K562 (cell line): ENCODE data around the gene LLCFC1. TPM values are rescaled to one million over a fixed set of nuclear protein-coding genes. Genes with fewer than 3 reads are reported as not detected.
A peak's percentile ranks its signal among the peaks of the same experiment; 100 is the strongest.

Source experiments
- BDP1 ChIP-seq: IDR thresholded peaks from 3 replicates; pipeline ENCODE4 v1.6.1; 2011; ENCODE audit not compliant: insufficient read length, insufficient read depth
- FOXK2 ChIP-seq, 2 experiments: fragments of 450-650 bp; IDR thresholded peaks in 1 of 2; conservative IDR thresholded peaks in 1 of 2; 2 replicates each; pipeline ENCODE4 v1.6.1; 2016; ENCODE audit warnings: low read depth in 2 of 2, mild to moderate bottlenecking in 1 of 2
- FUS ChIP-seq: fragments of 200-400 bp; formaldehyde crosslinking; optimal IDR thresholded peaks from 2 replicates; pipeline ENCODE3; 2017; ENCODE audit warnings: low read depth, low read length
- HDGF ChIP-seq: fragments of 450-650 bp; IDR thresholded peaks from 2 replicates; pipeline ENCODE4 v1.6.1; 2016
- JUN ChIP-seq, 2 experiments: sonication (generic) in 1 of 2; formaldehyde crosslinking in 1 of 2; IDR thresholded peaks; 2 replicates each; pipeline versions ENCODE4 v1.6.1 to v1.8.0; 2012 to 2022; ENCODE audit warnings: borderline replicate concordance in 2 of 2, mild to moderate bottlenecking in 2 of 2, improper control_type of control experiment in 1 of 2, low read depth in 1 of 2, low read length in 1 of 2, missing genetic modification reagents in 1 of 2
- JUND ChIP-seq, 2 experiments: IDR thresholded peaks; 2 replicates in 1 of 2; 3 replicates in 1 of 2; pipeline ENCODE4 v1.6.1; 2011; ENCODE audit warnings: borderline replicate concordance in 2 of 2, low read depth in 2 of 2, low read length in 2 of 2, improper control_type of control experiment in 1 of 2, missing biosample characterization in 1 of 2, missing genetic modification characterization in 1 of 2, missing genetic modification reagents in 1 of 2
- KHSRP ChIP-seq: fragments of 450-650 bp; IDR thresholded peaks from 2 replicates; pipeline ENCODE4 v1.6.1; 2017
- KLF6 ChIP-seq: fragments of 250-450 bp; sonication (Bioruptor Pico); IDR thresholded peaks from 2 replicates; pipeline ENCODE4 v1.4.0; 2020; ENCODE audit warnings: mild to moderate bottlenecking, moderate library complexity, borderline replicate concordance
- MAFF ChIP-seq: IDR thresholded peaks from 2 replicates; pipeline ENCODE4 v1.6.1; 2012; ENCODE audit warnings: low read length, improper control_type of control experiment
- MTA3 ChIP-seq: fragments of 450-650 bp; formaldehyde crosslinking; IDR thresholded peaks from 2 replicates; pipeline ENCODE4 v1.6.1; 2017; ENCODE audit warnings: mild to moderate bottlenecking, borderline replicate concordance
- NR2F6 ChIP-seq: fragments of 450-650 bp; formaldehyde crosslinking; IDR thresholded peaks from 2 replicates; pipeline ENCODE4 v1.4.0; 2020; ENCODE audit warnings: mild to moderate bottlenecking
- NR4A1 ChIP-seq, 2 experiments: fragments of 250-450 bp in 1 of 2; fragments of 450-650 bp in 1 of 2; sonication (Bioruptor Pico) in 1 of 2; IDR thresholded peaks; 2 replicates each; pipeline versions ENCODE4 v1.4.0 to v1.6.1; 2016 to 2020; ENCODE audit warnings: mild to moderate bottlenecking in 2 of 2, missing compliant biosample characterization in 1 of 2, missing genetic modification characterization in 1 of 2, moderate library complexity in 1 of 2
- PCBP2 ChIP-seq: fragments of 200-400 bp; formaldehyde crosslinking; IDR thresholded peaks from 2 replicates; pipeline ENCODE4 v1.6.1; 2018; ENCODE audit warnings: low read length, low read depth, mild to moderate bottlenecking, moderate library complexity; ENCODE audit not compliant: poor library complexity, severe bottlenecking
- PHF20 ChIP-seq: fragments of 450-650 bp; IDR thresholded peaks from 2 replicates; pipeline ENCODE4 v1.6.1; 2018; ENCODE audit not compliant: partially characterized antibody
- RNF2 ChIP-seq: sonication (generic); IDR thresholded peaks from 2 replicates; pipeline ENCODE4 v1.6.1; 2016
- SMARCB1 ChIP-seq: IDR thresholded peaks from 2 replicates; pipeline ENCODE4 v1.6.1; 2011; ENCODE audit warnings: improper control_type of control experiment, low read depth; ENCODE audit not compliant: insufficient read length
- ZC3H11A ChIP-seq: IDR thresholded peaks from 2 replicates; pipeline ENCODE4 v1.6.1; 2012; ENCODE audit warnings: low read depth, low read length, improper control_type of control experiment
- ZC3H8 ChIP-seq: fragments of 450-650 bp; IDR thresholded peaks from 2 replicates; pipeline ENCODE4 v1.6.1; 2017
- ZFP30 ChIP-seq: fragments of 250-450 bp; sonication (Bioruptor Pico); IDR thresholded peaks from 2 replicates; pipeline ENCODE4 v1.8.0; 2022; ENCODE audit warnings: moderate library complexity, mild to moderate bottlenecking, inconsistent platforms, borderline replicate concordance
- ZNF184 ChIP-seq: sonication (generic); formaldehyde crosslinking; IDR thresholded peaks from 2 replicates; pipeline ENCODE4 v1.5.0; 2020; ENCODE audit warnings: missing genetic modification reagents
- ZNF224 ChIP-seq: sonication (generic); formaldehyde crosslinking; IDR thresholded peaks from 2 replicates; pipeline ENCODE4 v1.8.0; 2022; ENCODE audit warnings: mild to moderate bottlenecking, missing genetic modification reagents
- ZNF766 ChIP-seq: fragments of 200-800 bp; sonication (Bioruptor generic); conservative IDR thresholded peaks from 2 replicates; pipeline ENCODE4 v1.6.1; 2016; ENCODE audit warnings: missing genetic modification characterization, missing compliant biosample characterization
- polyA plus RNA-seq, 8 experiments: library from polyadenylated mRNA; depleted of rRNA in 4 of 8; stranded (reverse) in 5 of 8; unstranded in 3 of 8; fragments of >200 nt; fragmentation: Nextera tagmentation in 2 of 8; fragmentation: Illumina TruSeq in 1 of 8; extraction: Ambion mirVana in 2 of 8; extraction: Trizol in 1 of 8; gene quantifications; 2 replicates each; pipeline versions ENCODE4 v1.2.1 to v1.2.3, GENCODE V29; 2011 to 2014; ENCODE audit warnings: inconsistent platforms in 1 of 8, missing spikeins in 1 of 8
- total RNA-seq, 7 experiments: library from RNA; depleted of rRNA in 6 of 7; stranded (reverse); fragments of >200 nt in 6 of 7; fragmentation: Illumina TruSeq in 2 of 7; extraction: Trizol in 2 of 7; gene quantifications; 2 replicates each; pipeline versions ENCODE4 v1.2.1 to v1.2.3, GENCODE V29; 2011 to 2021; ENCODE audit warnings: low replicate concordance in 1 of 7
- TF ChIP-seq, protein P1 (sequence below): fragments of 450-650 bp; formaldehyde crosslinking; IDR thresholded peaks from 2 replicates; pipeline ENCODE4 v1.4.0; 2020; ENCODE audit warnings: mild to moderate bottlenecking
- TF ChIP-seq, protein P2 (sequence below), 2 experiments: fragments of 450-650 bp; conservative IDR thresholded peaks; 2 replicates each; pipeline ENCODE4 v1.6.1; 2017; ENCODE audit warnings: mild to moderate bottlenecking in 2 of 2, moderate library complexity in 2 of 2
- TF ChIP-seq, protein P3 (sequence below): sonication (generic); formaldehyde crosslinking; IDR thresholded peaks from 2 replicates; pipeline ENCODE4 v1.8.0; 2022; ENCODE audit warnings: missing genetic modification reagents, mild to moderate bottlenecking, moderate library complexity, borderline replicate concordance

The LLCFC1 gene
- total and polyA plus RNA-seq, 9 of the 15 experiments (the other 6 are each of a cell fraction or from before 2014, with no cell fraction given): not detected

DNA sequence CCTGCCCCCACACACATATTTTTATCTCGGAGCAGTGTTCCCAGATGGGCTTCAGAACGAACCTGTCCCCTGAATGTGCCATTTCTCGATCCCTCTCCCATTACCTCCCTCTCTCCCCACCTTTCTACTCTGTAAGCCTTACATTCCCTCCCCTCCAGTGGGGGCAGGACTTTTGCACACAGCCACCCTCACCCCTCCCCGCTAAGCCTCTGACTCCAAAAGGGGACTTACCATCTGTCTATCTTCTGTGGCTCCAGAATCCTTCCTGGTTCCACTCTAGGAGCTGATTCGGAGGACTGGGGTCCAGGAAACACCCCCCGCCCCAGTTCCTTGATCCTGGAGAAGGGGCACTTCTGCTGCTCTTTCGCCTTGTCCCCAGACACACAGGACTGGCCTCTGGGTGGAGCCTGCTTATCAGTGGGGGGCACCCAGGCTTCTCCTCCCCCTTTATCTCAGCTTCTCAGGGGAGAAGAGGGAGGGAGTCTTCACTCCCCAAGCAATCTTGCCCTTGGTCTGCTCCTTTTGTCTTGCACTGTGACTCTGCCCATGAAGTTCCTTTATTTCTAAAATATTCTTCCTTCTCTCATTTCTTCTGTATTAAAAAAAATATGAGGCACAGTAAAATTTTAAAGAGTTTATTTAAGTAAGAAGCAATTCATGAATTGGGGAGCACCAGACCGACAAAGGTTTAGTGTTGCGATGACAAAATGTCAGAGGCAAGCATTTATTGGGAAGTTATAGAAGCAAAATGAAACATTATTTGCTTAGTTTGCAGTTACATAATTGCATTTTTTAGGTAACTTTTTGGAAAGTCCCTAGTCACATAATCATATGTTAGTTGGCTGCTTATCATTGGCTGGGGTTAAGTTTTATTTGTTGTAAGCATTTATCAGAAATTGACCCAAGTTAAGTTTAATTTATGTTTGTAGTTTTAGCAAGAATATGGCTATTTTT is 23.0 kb downstream of the LLCFC1 start, which contains the start of gene KEL (continued):
- no peak for TF ChIP-seq JUN (IDR thresholded peaks at IDR 0.05; ENCODE audit: borderline replicate concordance, low read depth, low read length)
- TF ChIP-seq JUN (CRISPR knock-in tag; IDR thresholded peaks at IDR 0.05; ENCODE audit: borderline replicate concordance): no peak
- no peak for TF ChIP-seq NR2F6 (CRISPR knock-in tag)
- TF ChIP-seq RNF2: peak; percentile 85
- TF ChIP-seq PCBP2: no peak
- no peak for TF ChIP-seq PHF20
- TF ChIP-seq, protein P1, sequence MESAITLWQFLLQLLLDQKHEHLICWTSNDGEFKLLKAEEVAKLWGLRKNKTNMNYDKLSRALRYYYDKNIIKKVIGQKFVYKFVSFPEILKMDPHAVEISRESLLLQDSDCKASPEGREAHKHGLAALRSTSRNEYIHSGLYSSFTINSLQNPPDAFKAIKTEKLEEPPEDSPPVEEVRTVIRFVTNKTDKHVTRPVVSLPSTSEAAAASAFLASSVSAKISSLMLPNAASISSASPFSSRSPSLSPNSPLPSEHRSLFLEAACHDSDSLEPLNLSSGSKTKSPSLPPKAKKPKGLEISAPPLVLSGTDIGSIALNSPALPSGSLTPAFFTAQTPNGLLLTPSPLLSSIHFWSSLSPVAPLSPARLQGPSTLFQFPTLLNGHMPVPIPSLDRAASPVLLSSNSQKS (CRISPR knock-in tag): no peak
- TF ChIP-seq, protein P2, sequence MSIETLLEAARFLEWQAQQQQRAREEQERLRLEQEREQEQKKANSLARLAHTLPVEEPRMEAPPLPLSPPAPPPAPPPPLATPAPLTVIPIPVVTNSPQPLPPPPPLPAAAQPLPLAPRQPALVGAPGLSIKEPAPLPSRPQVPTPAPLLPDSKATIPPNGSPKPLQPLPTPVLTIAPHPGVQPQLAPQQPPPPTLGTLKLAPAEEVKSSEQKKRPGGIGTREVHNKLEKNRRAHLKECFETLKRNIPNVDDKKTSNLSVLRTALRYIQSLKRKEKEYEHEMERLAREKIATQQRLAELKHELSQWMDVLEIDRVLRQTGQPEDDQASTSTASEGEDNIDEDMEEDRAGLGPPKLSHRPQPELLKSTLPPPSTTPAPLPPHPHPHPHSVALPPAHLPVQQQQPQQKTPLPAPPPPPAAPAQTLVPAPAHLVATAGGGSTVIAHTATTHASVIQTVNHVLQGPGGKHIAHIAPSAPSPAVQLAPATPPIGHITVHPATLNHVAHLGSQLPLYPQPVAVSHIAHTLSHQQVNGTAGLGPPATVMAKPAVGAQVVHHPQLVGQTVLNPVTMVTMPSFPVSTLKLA (conservative IDR thresholded peaks at IDR 0.05): peak in 1 of 2 experiments; percentile 67
- TF ChIP-seq JUND (IDR thresholded peaks at IDR 0.05; ENCODE audit: borderline replicate concordance, low read depth, low read length): peak; percentile 83
- peak; percentile 45; the same call in 2 of the 3 replicates for TF ChIP-seq JUND (tag; IDR thresholded peaks at IDR 0.05; ENCODE audit: borderline replicate concordance, low read depth, low read length)
- no peak for TF ChIP-seq NR4A1 (CRISPR knock-in tag; IDR thresholded peaks at IDR 0.05)
- 0 out of 2 replicates have a peak, but pooled peaks have one; percentile 45 for TF ChIP-seq NR4A1 (tag; IDR thresholded peaks at IDR 0.05)
- TF ChIP-seq ZC3H11A: no peak
- TF ChIP-seq FUS: no peak
- TF ChIP-seq, protein P3, sequence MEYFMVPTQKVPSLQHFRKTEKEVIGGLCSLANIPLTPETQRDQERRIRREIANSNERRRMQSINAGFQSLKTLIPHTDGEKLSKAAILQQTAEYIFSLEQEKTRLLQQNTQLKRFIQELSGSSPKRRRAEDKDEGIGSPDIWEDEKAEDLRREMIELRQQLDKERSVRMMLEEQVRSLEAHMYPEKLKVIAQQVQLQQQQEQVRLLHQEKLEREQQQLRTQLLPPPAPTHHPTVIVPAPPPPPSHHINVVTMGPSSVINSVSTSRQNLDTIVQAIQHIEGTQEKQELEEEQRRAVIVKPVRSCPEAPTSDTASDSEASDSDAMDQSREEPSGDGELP (CRISPR knock-in tag): peak; percentile 82
- TF ChIP-seq SMARCB1: no peak
- peak; percentile 53 for TF ChIP-seq MAFF
- TF ChIP-seq KLF6 (CRISPR knock-in tag): no peak
- TF ChIP-seq HDGF: no peak
- TF ChIP-seq ZNF766 (CRISPR knock-in tag): no peak; the same call in 1 of the 2 replicates
- no peak for TF ChIP-seq BDP1
- no peak for TF ChIP-seq ZNF184
- TF ChIP-seq ZNF224: no peak
- no peak for TF ChIP-seq KHSRP
- peak; percentile 87; the same call in 1 of the 2 replicates for TF ChIP-seq MTA3
- TF ChIP-seq ZFP30 (CRISPR knock-in tag): no peak
- no peak for TF ChIP-seq ZC3H8
- no peak; a peak in 2 of 4 replicates for TF ChIP-seq FOXK2 (conservative IDR thresholded peaks at IDR 0.05 in 1 of 2, IDR thresholded peaks at IDR 0.05 in 1 of 2; ENCODE audit: low read depth in 2 of 2)
